ENCODE measurements around the gene BLOC1S1. TPM values are rescaled to one million over a fixed set of nuclear protein-coding genes. Genes with fewer than 3 reads are reported as not detected.

The BLOC1S1 gene
- total and polyA plus RNA-seq, 5 donors, result 134 to 205 (median 141) TPM

- Histone ChIP-seq H3K27ac (ENCODE audit: low read length) (peak overlapping the region; percentile 68), H3K4me1 (ENCODE audit: control insufficient read depth, insufficient read depth, low read length) (no peaks in the 10 kb centered on the region), H3K9me3 (ENCODE audit: control insufficient read depth, low read length) (no peaks in the 10 kb centered on the region), H3K4me3 (ENCODE audit: low read length) (peak overlapping the region; percentile 75), H3K27me3 (ENCODE audit: control insufficient read depth, insufficient read depth) (no peaks in the 10 kb centered on the region)
- DNase-seq (peak; percentile 89 to 94 (median 93)), ATAC-seq (peak; percentile 83)
- intact Hi-C loops (cut with DNase I), result loop anchor here in 2 of 4 donors (2.0 to 5.0 kb wide), 2 partner anchors 202 to 204 kb away; no protein-coding TSS in a partner anchor
- WGBS, result 2% methylated on average over 14 of the region's 14 CpGs
These were observed 22.5 kb downstream of the BLOC1S1 start for GRCh38 chr12:55738123-55739024.

- no peak for DNase-seq
- Histone ChIP-seq H3K27ac (ENCODE audit: low read length) (no peak overlapping the region), H3K9me3 (ENCODE audit: control insufficient read depth, low read length) (no peaks in the 10 kb centered on the region), H3K27me3 (ENCODE audit: control insufficient read depth, insufficient read depth) (no peaks in the 10 kb centered on the region), H3K4me3 (ENCODE audit: low read length) (no peak overlapping the region), H3K4me1 (ENCODE audit: control insufficient read depth, insufficient read depth, low read length) (no peaks in the 10 kb centered on the region)
- WGBS, result 80% methylated on average over 2 of the region's 2 CpGs
- no peak for ATAC-seq
- intact Hi-C loops (cut with DNase I), result loop anchor here in 2 of 4 donors (2.0 to 5.0 kb wide), 2 partner anchors 202 to 203 kb away; no protein-coding TSS in a partner anchor
These were observed 23.2 kb downstream of the BLOC1S1 start for GRCh38 chr12:55739025-55739378.

GRCh38 chr12:55741931-55742680 lies 26.3 kb downstream of the BLOC1S1 start:
- Histone ChIP-seq H3K4me3 (ENCODE audit: low read length) (no peak overlapping the region), H3K27me3 (ENCODE audit: control insufficient read depth, insufficient read depth) (no peaks in the 10 kb centered on the region), H3K9me3 (ENCODE audit: control insufficient read depth, low read length) (no peaks in the 10 kb centered on the region), H3K27ac (ENCODE audit: low read length) (no peak overlapping the region), H3K4me1 (ENCODE audit: control insufficient read depth, insufficient read depth, low read length) (peaks cover 2% of the 10 kb centered on the region)
- no peak for ATAC-seq
- DNase-seq, result peak in 1 of 3 donors; percentile 17
- intact Hi-C loops (cut with DNase I), result loop anchor here (5.0 to 10.0 kb wide), 3 partner anchors 53 to 195 kb away; partner anchors contain the start of gene DGKA (in 1 of the 4)
- WGBS, result 21% methylated on average over 3 of the region's 3 CpGs

GRCh38 chr12:55742719-55743405 lies 27.0 kb downstream of the BLOC1S1 start, which contains the start of gene GDF11:
TSS of gene GDF11 (plus strand) at chr12:55743122. CDS start at chr12:55743317, 195 bp downstream.
- Histone ChIP-seq H3K9me3 (ENCODE audit: control insufficient read depth, low read length) (no peaks in the 10 kb centered on the region), H3K27me3 (ENCODE audit: control insufficient read depth, insufficient read depth) (no peaks in the 10 kb centered on the region), H3K27ac (ENCODE audit: low read length) (no peak within 1 kb of the TSS), H3K4me3 (ENCODE audit: low read length) (peak within 1 kb of the TSS; percentile 98), H3K4me1 (ENCODE audit: control insufficient read depth, insufficient read depth, low read length) (peaks cover 2% of the 10 kb centered on the region)
- ATAC-seq, result peak; percentile 57 to 69
- intact Hi-C loops (cut with DNase I), result loop anchor here (5.0 to 10.0 kb wide), 3 partner anchors 52 to 194 kb away; partner anchors contain the start of gene DGKA (in 1 of the 4)
- WGBS, result under 1% methylated on average over 29 of the region's 53 CpGs
- DNase-seq, result peak; percentile 84 to 94 (median 92)

- no peaks in the 10 kb centered on the region for H3K9me3 ChIP-seq (ENCODE audit: control insufficient read depth, low read length)
- no peak overlapping the region for H3K27ac ChIP-seq (ENCODE audit: low read length)
- ATAC-seq (peak; percentile 5 to 25), DNase-seq (peak; percentile 62 to 87 (median 82))
- intact Hi-C loops (cut with DNase I), result loop anchor here (5.0 to 10.0 kb wide), 3 partner anchors 51 to 194 kb away; partner anchors contain the start of gene DGKA (in 1 of the 4)
- H3K4me3 ChIP-seq (ENCODE audit: low read length), result peak overlapping the region; percentile 98
- H3K4me1 ChIP-seq (ENCODE audit: control insufficient read depth, insufficient read depth, low read length), result peaks cover 2% of the 10 kb centered on the region
- H3K27me3 ChIP-seq (ENCODE audit: control insufficient read depth, insufficient read depth), result no peaks in the 10 kb centered on the region
- under 1% methylated on average over 72 of the region's 73 CpGs for WGBS
These were observed 27.8 kb downstream of the BLOC1S1 start for GRCh38 chr12:55743406-55744339.

- H3K4me3 ChIP-seq (ENCODE audit: low read length), result peak overlapping the region; percentile 98
- no peaks in the 10 kb centered on the region for H3K9me3 ChIP-seq (ENCODE audit: control insufficient read depth, low read length)
- peak in 1 of 3 donors; percentile 23 for DNase-seq
- intact Hi-C loops (cut with DNase I), result loop anchor here (5.0 to 10.0 kb wide), 3 partner anchors 50 to 193 kb away; partner anchors contain the start of gene DGKA (in 1 of the 4)
- H3K27ac ChIP-seq (ENCODE audit: low read length), result peak overlapping the region; percentile 1
- H3K4me1 ChIP-seq (ENCODE audit: control insufficient read depth, insufficient read depth, low read length), result peaks cover 2% of the 10 kb centered on the region
- WGBS, result 16% methylated on average over 11 of the region's 11 CpGs
- H3K27me3 ChIP-seq (ENCODE audit: control insufficient read depth, insufficient read depth), result no peaks in the 10 kb centered on the region
- ATAC-seq, result peak; percentile 1
These were observed 28.6 kb downstream of the BLOC1S1 start for GRCh38 chr12:55744340-55745030.

- H3K4me3 ChIP-seq (ENCODE audit: low read length), result no peak overlapping the region
- intact Hi-C loops (cut with DNase I), result loop anchor here in 3 of 4 donors (5.0 to 10.0 kb wide), 2 partner anchors 49 to 192 kb away; no protein-coding TSS in a partner anchor
- no peaks in the 10 kb centered on the region for H3K27me3 ChIP-seq (ENCODE audit: control insufficient read depth, insufficient read depth)
- DNase-seq (peak in 2 of 3 donors; percentile 47 to 83), ATAC-seq (peak; percentile 22 to 25)
- H3K9me3 ChIP-seq (ENCODE audit: control insufficient read depth, low read length), result no peaks in the 10 kb centered on the region
- 11% methylated on average over 13 of the region's 13 CpGs for WGBS
- peaks cover 2% of the 10 kb centered on the region for H3K4me1 ChIP-seq (ENCODE audit: control insufficient read depth, insufficient read depth, low read length)
- H3K27ac ChIP-seq (ENCODE audit: low read length), result peak overlapping the region; percentile 12
These were observed 29.7 kb downstream of the BLOC1S1 start for GRCh38 chr12:55745361-55746173.

GRCh38 chr12:55746174-55746912 lies 30.5 kb downstream of the BLOC1S1 start:
- intact Hi-C loops (cut with DNase I), result loop anchor here in 3 of 4 donors (5.0 to 10.0 kb wide), 2 partner anchors 48 to 191 kb away; no protein-coding TSS in a partner anchor
- H3K27me3 ChIP-seq (ENCODE audit: control insufficient read depth, insufficient read depth), result no peaks in the 10 kb centered on the region
- H3K4me3 ChIP-seq (ENCODE audit: low read length), result no peak overlapping the region
- H3K9me3 ChIP-seq (ENCODE audit: control insufficient read depth, low read length), result no peaks in the 10 kb centered on the region
- peaks cover 3% of the 10 kb centered on the region for H3K4me1 ChIP-seq (ENCODE audit: control insufficient read depth, insufficient read depth, low read length)
- no peak for ATAC-seq
- peak overlapping the region; percentile 12 for H3K27ac ChIP-seq (ENCODE audit: low read length)
- DNase-seq, result no peak
- WGBS, result 37% methylated on average over 3 of the region's 3 CpGs
